Adrenal gland (tissue), 12 donors: ENCODE measurements around the gene SLC5A5. TPM values are rescaled to one million over a fixed set of nuclear protein-coding genes. Genes with fewer than 3 reads are reported as not detected.

Experiments
- DNase-seq, 7 donors: peaks; one replicate each; pipeline ENCODE4 v3.0.0-alpha.2; 2019 to 2020
- H3K27ac ChIP-seq, 5 donors: fragments of 200-600 bp; sonication (generic) in 4 of 5; 1 replicate in 3 of 5; 2 replicates in 2 of 5; pipeline versions ENCODE4 v1.5.1 to v1.8.0; 2016 to 2020; ENCODE audit warnings: mild to moderate bottlenecking in 1 of 5
- H3K27me3 ChIP-seq: fragments of 200-600 bp; 2 replicates; pipeline ENCODE4 v1.8.0; 2021
- H3K36me3 ChIP-seq, 2 donors: fragments of 200-600 bp; replicated peaks in 1 of 2; 1 replicate in 1 of 2; 2 replicates in 1 of 2; pipeline versions ENCODE4 v1.5.1 to v1.8.0; 2018 to 2022
- H3K4me1 ChIP-seq, 2 donors: fragments of 200-600 bp; replicated peaks in 1 of 2; 1 replicate in 1 of 2; 2 replicates in 1 of 2; pipeline versions ENCODE4 v1.5.1 to v1.8.0; 2018 to 2021
- H3K4me3 ChIP-seq, 4 donors: fragments of 200-600 bp; sonication (generic) in 3 of 4; one replicate each; pipeline ENCODE4 v1.5.1; 2016 to 2018
- H3K9me3 ChIP-seq, 3 donors: fragments of 200-600 bp; sonication (generic) in 1 of 3; replicated peaks in 1 of 3; 1 replicate in 2 of 3; 2 replicates in 1 of 3; pipeline versions ENCODE4 v1.5.1 to v1.8.0; 2016 to 2021
- POLR2A ChIP-seq, 2 donors: fragments of 450-650 bp; IDR thresholded peaks; one replicate each; pipeline ENCODE4 v1.6.1; 2017; ENCODE audit warnings: antibody characterized with exemption in 2 of 2, mild to moderate bottlenecking in 2 of 2, moderate library complexity in 1 of 2
- WGBS, 4 donors: extraction: QIAGEN DNeasy Blood & Tissue Kit in 2 of 4; methylation state at CpG; one replicate each; pipeline versions ENCODE4 v1.1.5 to v1.1.7; 2013 to 2017; 5-methylcytosine and 5-hydroxymethylcytosine counted together
- intact Hi-C, 2 donors: fragments of 100-400 bp; cut with DNase I; formaldehyde crosslinking; loops; one replicate each; pipeline versions ENCODE4 v1.14.1 to v1.15.0; 2022 to 2023
- polyA plus RNA-seq, 3 donors: library from polyadenylated mRNA; stranded (reverse); fragments of 200-250 nt in 2 of 3; fragments of 350-450 nt in 1 of 3; fragmentation: Illumina TruSeq in 1 of 3; extraction: RNeasy Lipid Tissue Mini Kit (QIAGEN cat#74804) in 1 of 3; gene quantifications; one replicate each; pipeline ENCODE4 v1.2.3, GENCODE V29; 2013 to 2014
- total RNA-seq, 9 donors: library from RNA; depleted of rRNA in 4 of 9; stranded (reverse); fragments of >200 nt in 4 of 9; fragments of 120-200 nt in 1 of 9; fragmentation: NEBNext Ultra II Directional in 1 of 9; extraction: Animal tissue kit (Norgen Biotek cat#: 25700) in 1 of 9; gene quantifications; one replicate each; pipeline versions ENCODE4 v1.1.0 to v1.2.4, GENCODE V29; 2013 to 2023
- TF ChIP-seq, protein P1 (sequence below), 6 experiments: fragments of 450-650 bp in 4 of 6; fragments of 200-600 bp in 2 of 6; sonication (generic) in 1 of 6; IDR thresholded peaks; 1 replicate in 5 of 6; 2 replicates in 1 of 6; pipeline versions ENCODE4 v1.5.1 to v1.8.0; 2016 to 2021; ENCODE audit warnings: antibody characterized with exemption in 6 of 6, mild to moderate bottlenecking in 2 of 6, moderate library complexity in 1 of 6
- donor health status: healthy with polysubstance abuse.
- donor health status: Bipolar disorder and iron deficiency.
- donor health status: DM: yes; HTN: yes; CAD: no.
- donor health status: DM: no; HTN: no; CAD: no.
- donor health status: DM: no; HTN: no; CAD: no.
- donor health status: DM: yes; HTN: yes; CAD: no.

Gene SLC5A5
- total and polyA plus RNA-seq, 12 donors: 0.03 TPM; not detected in 11

DNA sequence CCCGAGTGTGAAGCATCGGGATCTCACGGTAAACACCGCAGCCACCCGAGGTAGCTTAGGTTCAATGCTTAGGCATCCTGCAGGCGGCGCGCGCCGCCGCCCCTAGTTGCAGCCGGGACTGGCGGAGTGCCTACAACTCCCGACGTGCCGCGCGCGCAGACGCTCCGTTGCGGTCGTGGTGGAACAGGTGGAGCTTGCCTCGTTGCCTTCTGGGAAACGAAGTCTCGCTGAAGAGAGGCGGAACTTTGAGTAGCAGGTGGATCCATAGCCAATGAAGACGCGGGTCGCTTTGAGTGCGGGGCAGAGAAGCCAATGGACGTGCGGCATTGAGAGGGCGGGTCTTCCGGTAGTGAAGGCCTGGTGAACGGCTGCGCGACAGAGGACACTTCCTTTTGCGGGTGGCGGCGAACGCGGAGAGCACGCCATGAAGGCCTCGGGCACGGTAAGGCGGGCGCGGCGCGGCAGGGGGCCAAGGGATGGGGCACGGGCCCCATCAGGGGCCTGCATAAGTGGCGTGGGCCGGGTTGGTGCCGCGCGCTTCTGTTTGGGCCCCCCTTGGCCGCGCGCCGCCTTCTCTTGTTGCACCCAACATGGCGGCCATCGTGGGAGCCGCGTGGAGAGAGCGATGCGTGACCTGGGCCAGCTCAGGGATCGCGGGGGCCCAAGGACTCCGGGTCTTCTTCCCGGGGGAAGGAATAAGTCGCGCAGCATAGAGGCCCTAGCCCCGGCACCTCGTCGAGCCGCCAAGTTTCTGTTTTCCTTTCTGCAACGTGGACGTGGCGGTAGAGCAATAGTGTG is 12.0 kb upstream of the SLC5A5 start, which contains the start of gene RPL18A:
Gene RPL18A (plus strand): TSS at position 378 of the 798 bp plus-strand sequence. CDS start 47 bp downstream, at position 425.
- DNase-seq: peak; percentile 98 to 100 (median 99)
- 0% methylated on average over 23 to 80 of the region's 80 CpGs for WGBS, 4 donors

DNA sequence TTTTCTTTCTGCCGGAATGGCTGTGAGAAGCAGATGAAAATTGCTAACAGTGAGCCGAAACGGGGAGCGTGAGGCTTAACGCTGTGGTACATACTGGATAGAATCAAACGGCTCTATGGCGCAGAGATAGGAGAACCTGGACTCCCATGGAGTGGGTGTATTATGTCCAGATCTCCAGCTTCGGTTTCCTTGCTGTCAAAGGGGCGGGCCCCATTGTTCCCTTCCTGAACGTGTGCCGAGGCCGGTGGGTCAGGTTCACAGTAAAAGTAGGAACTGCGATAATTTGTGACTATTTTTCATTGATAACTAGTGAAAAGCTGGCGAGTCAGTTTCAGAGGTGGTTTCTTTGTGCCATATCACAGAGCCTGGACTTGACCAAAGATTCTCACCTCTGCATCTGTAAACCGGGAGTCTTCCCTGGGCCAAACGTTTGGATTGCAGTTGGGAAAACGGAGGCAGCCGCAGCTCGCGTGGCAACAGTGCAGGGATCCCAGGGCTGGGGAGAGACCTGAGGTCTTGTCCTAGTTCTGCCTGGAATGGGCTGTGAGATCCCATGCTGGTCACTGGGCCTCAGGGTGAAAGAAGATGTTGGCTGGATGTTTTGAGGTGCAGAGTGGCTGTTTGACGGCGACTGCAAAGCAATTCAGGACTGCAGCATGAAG is 11.3 kb upstream of the SLC5A5 start:
- intact Hi-C loops: loop anchor here in 1 of 2 donors (5.0 kb wide), 1 partner anchor 72 kb away; the partner anchor contains the start of gene CCDC124
- peaks cover 8 to 23% of the 10 kb centered on the region in 2 donors for H3K4me1 ChIP-seq
- H3K9me3 ChIP-seq: no peaks in the 10 kb centered on the region
- WGBS, 4 donors: 1% methylated on average over 22 of the region's 22 CpGs
- peak overlapping the region; percentile 52 to 91 (median 77) for H3K27ac ChIP-seq
- no peaks in the 10 kb centered on the region for H3K27me3 ChIP-seq
- peak overlapping the region; percentile 38 to 95 (median 78) for H3K4me3 ChIP-seq
- TF ChIP-seq, protein P1, sequence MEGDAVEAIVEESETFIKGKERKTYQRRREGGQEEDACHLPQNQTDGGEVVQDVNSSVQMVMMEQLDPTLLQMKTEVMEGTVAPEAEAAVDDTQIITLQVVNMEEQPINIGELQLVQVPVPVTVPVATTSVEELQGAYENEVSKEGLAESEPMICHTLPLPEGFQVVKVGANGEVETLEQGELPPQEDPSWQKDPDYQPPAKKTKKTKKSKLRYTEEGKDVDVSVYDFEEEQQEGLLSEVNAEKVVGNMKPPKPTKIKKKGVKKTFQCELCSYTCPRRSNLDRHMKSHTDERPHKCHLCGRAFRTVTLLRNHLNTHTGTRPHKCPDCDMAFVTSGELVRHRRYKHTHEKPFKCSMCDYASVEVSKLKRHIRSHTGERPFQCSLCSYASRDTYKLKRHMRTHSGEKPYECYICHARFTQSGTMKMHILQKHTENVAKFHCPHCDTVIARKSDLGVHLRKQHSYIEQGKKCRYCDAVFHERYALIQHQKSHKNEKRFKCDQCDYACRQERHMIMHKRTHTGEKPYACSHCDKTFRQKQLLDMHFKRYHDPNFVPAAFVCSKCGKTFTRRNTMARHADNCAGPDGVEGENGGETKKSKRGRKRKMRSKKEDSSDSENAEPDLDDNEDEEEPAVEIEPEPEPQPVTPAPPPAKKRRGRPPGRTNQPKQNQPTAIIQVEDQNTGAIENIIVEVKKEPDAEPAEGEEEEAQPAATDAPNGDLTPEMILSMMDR (IDR thresholded peaks at IDR 0.05): no peak
- no peak for TF ChIP-seq POLR2A (IDR thresholded peaks at IDR 0.05)
- DNase-seq: peak in 1 of 7 donors; percentile 34
- H3K36me3 ChIP-seq: peaks cover 0 to 36% of the 10 kb centered on the region in 2 donors

More for the DNA sequence above, 12.0 kb upstream of the SLC5A5 start, which contains the start of gene RPL18A:
- no peaks in the 10 kb centered on the region for H3K27me3 ChIP-seq
- H3K4me3 ChIP-seq: peak within 1 kb of the TSS; percentile 38 to 95 (median 78)
- peaks cover 0 to 35% of the 10 kb centered on the region in 2 donors for H3K36me3 ChIP-seq
- intact Hi-C loops: loop anchor here (2.0 to 10.0 kb wide), 3 partner anchors 73 to 75 kb away; partner anchors contain the start of gene CCDC124 (in 2 of the 2)
- no peaks in the 10 kb centered on the region for H3K9me3 ChIP-seq
- H3K27ac ChIP-seq: peak within 1 kb of the TSS; percentile 52 to 91 (median 77)
- TF ChIP-seq, protein P1 (IDR thresholded peaks at IDR 0.05): peak; percentile 68 to 91 (median 86)
- peak; percentile 90 to 92 for TF ChIP-seq POLR2A (IDR thresholded peaks at IDR 0.05)
- peaks cover 8 to 23% of the 10 kb centered on the region in 2 donors for H3K4me1 ChIP-seq

GRCh38 chr19:17860993-17861360 is 10.8 kb upstream of the SLC5A5 start:
- Histone ChIP-seq H3K27ac (peak overlapping the region in 3 of 5 donors; percentile 31 to 91 (median 88)), H3K36me3 (peaks cover 0 to 36% of the 10 kb centered on the region in 2 donors), H3K9me3 (no peaks in the 10 kb centered on the region), H3K4me3 (peak overlapping the region in 1 of 4 donors; percentile 76), H3K4me1 (peaks cover 8 to 23% of the 10 kb centered on the region in 2 donors), H3K27me3 (no peaks in the 10 kb centered on the region)
- DNase-seq: no peak
- TF ChIP-seq, protein P1 (IDR thresholded peaks at IDR 0.05): no peak
- no peak for TF ChIP-seq POLR2A (IDR thresholded peaks at IDR 0.05)
- intact Hi-C loops: loop anchor here in 1 of 2 donors (5.0 kb wide), 1 partner anchor 71 kb away; the partner anchor contains the start of gene CCDC124
- 23 to 48% (median 33%) methylated on average over 5 to 7 of the region's 7 CpGs; no CpG with 5 or more reads in 1 of the 4 donors for WGBS, 4 donors
